K562 (cell line): Measurements from ENCODE around the gene TEX261. TPM values are rescaled to one million over a fixed set of nuclear protein-coding genes. Genes with fewer than 3 reads are reported as not detected.

ENCODE experiments used
- polyA plus RNA-seq, 8 experiments: library from polyadenylated mRNA; depleted of rRNA in 4 of 8; stranded (reverse) in 5 of 8; unstranded in 3 of 8; fragments of >200 nt; fragmentation: Nextera tagmentation in 2 of 8; fragmentation: Illumina TruSeq in 1 of 8; extraction: Ambion mirVana in 2 of 8; extraction: Trizol in 1 of 8; gene quantifications; 2 replicates each; pipeline versions ENCODE4 v1.2.1 to v1.2.3, GENCODE V29; 2011 to 2014; ENCODE audit warnings: inconsistent platforms in 1 of 8, missing spikeins in 1 of 8
- small RNA-seq: library from RNA; depleted of rRNA; stranded (forward); fragments of <200 nt; gene quantifications from one replicate; pipeline ENCODE3, GENCODE V24; 2014
- total RNA-seq, 7 experiments: library from RNA; depleted of rRNA in 6 of 7; stranded (reverse); fragments of >200 nt in 6 of 7; fragmentation: Illumina TruSeq in 2 of 7; extraction: Trizol in 2 of 7; gene quantifications; 2 replicates each; pipeline versions ENCODE4 v1.2.1 to v1.2.3, GENCODE V29; 2011 to 2021; ENCODE audit warnings: low replicate concordance in 1 of 7

Gene TEX261
- total and polyA plus RNA-seq, 9 of the 15 experiments (the other 6 are each of a cell fraction or from before 2014, with no cell fraction given) = 11.9 to 110 (median 51.9) TPM

Small RNA genes lying within 50 kb of the gene (small RNA-seq; reads per million reads assigned to genes)
- gene RN7SL160P = not detected

Other genes with a start within 250 kb of the TEX261 start
Only the 7 nearest of the 11 such genes appear.
- 0.08 TPM in 1 of 2 replicates, not detected in the other for gene CD207, start 159.1 kb downstream of the TEX261 start, total RNA-seq (2014; rRNA removed)
- not detected in 2 replicates for gene CD207, start 159.1 kb downstream of the TEX261 start, total RNA-seq (2014; rRNA removed; fragmentation: Illumina TruSeq; extraction: Trizol)
- gene CD207, start 159.1 kb downstream of the TEX261 start, total RNA-seq (2015; rRNA removed; fragmentation: Illumina TruSeq; extraction: Trizol) = not detected in 2 replicates
- gene CD207, start 159.1 kb downstream of the TEX261 start, total RNA-seq (2021) = not detected in 2 replicates
- gene CD207, start 159.1 kb downstream of the TEX261 start, polyA plus RNA-seq (2011; rRNA removed) = not detected in 2 replicates
- not detected in 2 replicates for gene CD207, start 159.1 kb downstream of the TEX261 start, polyA plus RNA-seq (2014; fragmentation: Illumina TruSeq; extraction: Trizol)
- not detected for gene CD207, start 159.1 kb downstream of the TEX261 start, polyA plus RNA-seq (2014; fragmentation: Nextera tagmentation; extraction: Ambion mirVana)
- not detected in 2 replicates for gene CD207, start 159.1 kb downstream of the TEX261 start, polyA plus RNA-seq (2014; rRNA removed)
- not detected in 2 replicates for gene VAX2, start 94.3 kb downstream of the TEX261 start, total RNA-seq (2014; rRNA removed)
- not detected in 2 replicates for gene VAX2, start 94.3 kb downstream of the TEX261 start, total RNA-seq (2014; rRNA removed; fragmentation: Illumina TruSeq; extraction: Trizol)
- not detected in 2 replicates for gene VAX2, start 94.3 kb downstream of the TEX261 start, total RNA-seq (2015; rRNA removed; fragmentation: Illumina TruSeq; extraction: Trizol)
- not detected in 2 replicates for gene VAX2, start 94.3 kb downstream of the TEX261 start, total RNA-seq (2021)
- not detected in 2 replicates for gene VAX2, start 94.3 kb downstream of the TEX261 start, polyA plus RNA-seq (2011; rRNA removed)
- not detected in 2 replicates for gene VAX2, start 94.3 kb downstream of the TEX261 start, polyA plus RNA-seq (2014; fragmentation: Illumina TruSeq; extraction: Trizol)
- gene VAX2, start 94.3 kb downstream of the TEX261 start, polyA plus RNA-seq (2014; fragmentation: Nextera tagmentation; extraction: Ambion mirVana) = not detected
- gene VAX2, start 94.3 kb downstream of the TEX261 start, polyA plus RNA-seq (2014; rRNA removed) = not detected in 2 replicates
- not detected in 2 replicates for gene ATP6V1B1, start 59.0 kb downstream of the TEX261 start, total RNA-seq (2014; rRNA removed)
- gene ATP6V1B1, start 59.0 kb downstream of the TEX261 start, total RNA-seq (2014; rRNA removed; fragmentation: Illumina TruSeq; extraction: Trizol) = not detected in 2 replicates
- not detected in 2 replicates for gene ATP6V1B1, start 59.0 kb downstream of the TEX261 start, total RNA-seq (2015; rRNA removed; fragmentation: Illumina TruSeq; extraction: Trizol)
- gene ATP6V1B1, start 59.0 kb downstream of the TEX261 start, total RNA-seq (2021) = not detected in 2 replicates
- gene ATP6V1B1, start 59.0 kb downstream of the TEX261 start, polyA plus RNA-seq (2011; rRNA removed) = not detected in 2 replicates
- gene ATP6V1B1, start 59.0 kb downstream of the TEX261 start, polyA plus RNA-seq (2014; fragmentation: Illumina TruSeq; extraction: Trizol) = not detected in 2 replicates
- not detected for gene ATP6V1B1, start 59.0 kb downstream of the TEX261 start, polyA plus RNA-seq (2014; fragmentation: Nextera tagmentation; extraction: Ambion mirVana)
- not detected in 2 replicates for gene ATP6V1B1, start 59.0 kb downstream of the TEX261 start, polyA plus RNA-seq (2014; rRNA removed)
- 0.20 TPM in 1 of 2 replicates, not detected in the other for gene ANKRD53, start 16.2 kb downstream of the TEX261 start, total RNA-seq (2014; rRNA removed)
- gene ANKRD53, start 16.2 kb downstream of the TEX261 start, total RNA-seq (2014; rRNA removed; fragmentation: Illumina TruSeq; extraction: Trizol) = not detected in 2 replicates
- not detected in 2 replicates for gene ANKRD53, start 16.2 kb downstream of the TEX261 start, total RNA-seq (2015; rRNA removed; fragmentation: Illumina TruSeq; extraction: Trizol)
- gene ANKRD53, start 16.2 kb downstream of the TEX261 start, total RNA-seq (2021) = 0.18 TPM in 1 of 2 replicates, not detected in the other
- not detected in 2 replicates for gene ANKRD53, start 16.2 kb downstream of the TEX261 start, polyA plus RNA-seq (2011; rRNA removed)
- gene ANKRD53, start 16.2 kb downstream of the TEX261 start, polyA plus RNA-seq (2014; fragmentation: Illumina TruSeq; extraction: Trizol) = not detected in 2 replicates
- not detected for gene ANKRD53, start 16.2 kb downstream of the TEX261 start, polyA plus RNA-seq (2014; fragmentation: Nextera tagmentation; extraction: Ambion mirVana)
- not detected in 2 replicates for gene ANKRD53, start 16.2 kb downstream of the TEX261 start, polyA plus RNA-seq (2014; rRNA removed)
- 8.9 and 11.1 TPM in 2 replicates for gene NAGK, start 73.8 kb upstream of the TEX261 start, total RNA-seq (2014; rRNA removed)
- 4.3 and 7.3 TPM in 2 replicates for gene NAGK, start 73.8 kb upstream of the TEX261 start, total RNA-seq (2014; rRNA removed; fragmentation: Illumina TruSeq; extraction: Trizol)
- 10.2 and 10.7 TPM in 2 replicates for gene NAGK, start 73.8 kb upstream of the TEX261 start, total RNA-seq (2015; rRNA removed; fragmentation: Illumina TruSeq; extraction: Trizol)
- gene NAGK, start 73.8 kb upstream of the TEX261 start, total RNA-seq (2021) = 8.8 and 14.9 TPM in 2 replicates
- 9.1 and 11.7 TPM in 2 replicates for gene NAGK, start 73.8 kb upstream of the TEX261 start, polyA plus RNA-seq (2011; rRNA removed)
- 8.8 and 9.4 TPM in 2 replicates for gene NAGK, start 73.8 kb upstream of the TEX261 start, polyA plus RNA-seq (2014; fragmentation: Illumina TruSeq; extraction: Trizol)
- 10 to 100 TPM in 1 of 2 experiments, 1 to 10 TPM in 1; 4.9 to 10.6 TPM for gene NAGK, start 73.8 kb upstream of the TEX261 start, polyA plus RNA-seq (2014; fragmentation: Nextera tagmentation; extraction: Ambion mirVana)
- gene NAGK, start 73.8 kb upstream of the TEX261 start, polyA plus RNA-seq (2014; rRNA removed) = 13.4 and 18.6 TPM in 2 replicates
- gene MCEE, start 135.4 kb upstream of the TEX261 start, total RNA-seq (2014; rRNA removed) = 15.6 and 19.8 TPM in 2 replicates
- gene MCEE, start 135.4 kb upstream of the TEX261 start, total RNA-seq (2014; rRNA removed; fragmentation: Illumina TruSeq; extraction: Trizol) = 24.5 and 25.9 TPM in 2 replicates
- 17.8 and 18.6 TPM in 2 replicates for gene MCEE, start 135.4 kb upstream of the TEX261 start, total RNA-seq (2015; rRNA removed; fragmentation: Illumina TruSeq; extraction: Trizol)
- gene MCEE, start 135.4 kb upstream of the TEX261 start, total RNA-seq (2021) = 17.8 and 19.1 TPM in 2 replicates
- 29.1 and 29.9 TPM in 2 replicates for gene MCEE, start 135.4 kb upstream of the TEX261 start, polyA plus RNA-seq (2011; rRNA removed)
- gene MCEE, start 135.4 kb upstream of the TEX261 start, polyA plus RNA-seq (2014; fragmentation: Illumina TruSeq; extraction: Trizol) = 19.1 and 19.8 TPM in 2 replicates
- 10 to 100 TPM; 43.8 to 49.1 TPM for gene MCEE, start 135.4 kb upstream of the TEX261 start, polyA plus RNA-seq (2014; fragmentation: Nextera tagmentation; extraction: Ambion mirVana)
- gene MCEE, start 135.4 kb upstream of the TEX261 start, polyA plus RNA-seq (2014; rRNA removed) = 25.6 and 28.2 TPM in 2 replicates
- gene MPHOSPH10, start 135.8 kb upstream of the TEX261 start, total RNA-seq (2014; rRNA removed) = 55.9 and 66.6 TPM in 2 replicates
- 58.5 and 65.3 TPM in 2 replicates for gene MPHOSPH10, start 135.8 kb upstream of the TEX261 start, total RNA-seq (2014; rRNA removed; fragmentation: Illumina TruSeq; extraction: Trizol)
- gene MPHOSPH10, start 135.8 kb upstream of the TEX261 start, total RNA-seq (2015; rRNA removed; fragmentation: Illumina TruSeq; extraction: Trizol) = 63.7 and 71.7 TPM in 2 replicates
- 52.1 and 53.4 TPM in 2 replicates for gene MPHOSPH10, start 135.8 kb upstream of the TEX261 start, total RNA-seq (2021)
- gene MPHOSPH10, start 135.8 kb upstream of the TEX261 start, polyA plus RNA-seq (2011; rRNA removed) = 23.8 and 40.2 TPM in 2 replicates
- 67.2 and 83.6 TPM in 2 replicates for gene MPHOSPH10, start 135.8 kb upstream of the TEX261 start, polyA plus RNA-seq (2014; fragmentation: Illumina TruSeq; extraction: Trizol)
- 10 to 100 TPM; 36.8 to 56.3 TPM for gene MPHOSPH10, start 135.8 kb upstream of the TEX261 start, polyA plus RNA-seq (2014; fragmentation: Nextera tagmentation; extraction: Ambion mirVana)
- 74.8 and 83.7 TPM in 2 replicates for gene MPHOSPH10, start 135.8 kb upstream of the TEX261 start, polyA plus RNA-seq (2014; rRNA removed)